ENCODE results near the gene ODC1.

GRCh38 chr2:10453905-10454298, 5.8 kb upstream of the ODC1 start:
- TF ChIP-seq CTCF (IDR thresholded peaks at IDR 0.05) (no peak), REST (IDR thresholded peaks at IDR 0.05; ENCODE audit: low read depth, low read length) (no peak), FOXJ3 (CRISPR knock-in tag; IDR thresholded peaks at IDR 0.05) (no peak), ELF1 (IDR thresholded peaks at IDR 0.05) (no peak), USF2 (IDR thresholded peaks at IDR 0.05; ENCODE audit: borderline replicate concordance, low read depth, low read length) (no peak), ZBTB33 (IDR thresholded peaks at IDR 0.05; ENCODE audit: borderline replicate concordance, low read depth) (no peak)
